ENCODE data around the gene ABCC4.

GRCh38 chr13:95050800-95051615 is 250.2 kb downstream of the ABCC4 start:
- TF ChIP-seq CTCF (IDR thresholded peaks at IDR 0.05) = no peak
- no peak for TF ChIP-seq POLR2A (IDR thresholded peaks at IDR 0.05)
